BE2C (cell line): ENCODE results near the gene PHACTR4.
"Not testable (repeated sequence)": the region's sequence is repeated elsewhere in the genome, so short reads cannot be mapped to it uniquely, and the experiment has no call there.

Source experiments
- DNase-seq: peaks from one replicate; pipeline ENCODE4 v3.0.0-alpha.2; 2020
- H3K27me3 ChIP-seq: fragments of 250-450 bp; sonication (Bioruptor Pico); 2 replicates; pipeline ENCODE4 v1.5.1; 2020; ENCODE audit warnings: mild to moderate bottlenecking
- H3K36me3 ChIP-seq: fragments of 250-450 bp; sonication (Bioruptor Pico); 2 replicates; pipeline ENCODE4 v1.5.1; 2020; ENCODE audit warnings: mild to moderate bottlenecking
- H3K4me1 ChIP-seq: fragments of 250-450 bp; sonication (Bioruptor Pico); 2 replicates; pipeline ENCODE4 v1.5.1; 2020
- H3K4me3 ChIP-seq: 2 replicates; pipeline ENCODE4 v1.5.1; 2011; ENCODE audit warnings: low read depth, low read length
- H3K9me3 ChIP-seq: fragments of 250-450 bp; sonication (Bioruptor Pico); 2 replicates; pipeline ENCODE4 v1.5.1; 2020
- TF ChIP-seq, protein P1 (sequence below): IDR thresholded peaks from 2 replicates; pipeline ENCODE4 v1.5.1; 2012; ENCODE audit warnings: mild to moderate bottlenecking, low read depth, low read length

Gene PHACTR4

DNA sequence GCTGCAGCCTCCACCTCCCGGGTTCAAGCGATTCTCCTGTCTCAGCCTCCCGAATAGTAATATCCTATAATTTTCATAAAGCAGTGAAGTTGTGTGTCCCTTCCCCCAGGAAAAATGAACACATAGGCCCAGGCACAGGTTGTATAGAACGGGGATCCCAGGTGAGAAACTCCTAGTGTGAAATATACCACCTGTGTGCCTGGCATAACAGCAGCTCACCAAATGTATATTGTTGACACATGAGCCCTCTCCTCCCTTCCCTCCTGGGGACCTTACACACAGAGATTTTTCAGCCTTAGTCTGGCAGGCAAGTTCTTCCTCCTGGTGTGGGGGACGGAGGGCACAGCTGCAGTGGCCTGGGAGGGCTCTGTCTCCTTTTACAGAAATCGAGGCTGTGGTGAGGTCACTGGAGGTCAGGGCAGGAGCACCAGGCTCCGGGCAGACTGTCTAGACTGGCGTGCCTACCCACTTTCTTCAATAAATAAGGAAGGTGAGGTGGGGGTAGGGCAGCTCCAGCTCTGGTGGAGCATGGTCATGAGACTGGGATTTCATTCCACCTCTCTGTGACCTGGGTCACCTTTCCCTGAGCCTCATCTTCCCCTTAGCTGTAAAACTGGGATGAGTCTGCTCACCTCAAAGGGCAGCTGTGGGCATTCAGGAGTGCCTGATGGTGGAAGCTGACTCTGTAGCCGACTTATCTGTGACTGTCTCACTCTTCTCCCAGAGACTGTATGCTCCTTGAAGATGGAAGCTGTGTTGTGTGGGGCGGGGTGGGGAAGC lies 150.6 kb downstream of the PHACTR4 start:
- no peak for DNase-seq
- Histone ChIP-seq H3K27me3 (no peaks in the 10 kb centered on the region), H3K4me1 (no peaks in the 10 kb centered on the region; the same call in none of the 2 replicates), H3K4me3 (no peak overlapping the region), H3K36me3 (peaks cover 14% of the 10 kb centered on the region), H3K9me3 (no peaks in the 10 kb centered on the region)
- TF ChIP-seq, protein P1, sequence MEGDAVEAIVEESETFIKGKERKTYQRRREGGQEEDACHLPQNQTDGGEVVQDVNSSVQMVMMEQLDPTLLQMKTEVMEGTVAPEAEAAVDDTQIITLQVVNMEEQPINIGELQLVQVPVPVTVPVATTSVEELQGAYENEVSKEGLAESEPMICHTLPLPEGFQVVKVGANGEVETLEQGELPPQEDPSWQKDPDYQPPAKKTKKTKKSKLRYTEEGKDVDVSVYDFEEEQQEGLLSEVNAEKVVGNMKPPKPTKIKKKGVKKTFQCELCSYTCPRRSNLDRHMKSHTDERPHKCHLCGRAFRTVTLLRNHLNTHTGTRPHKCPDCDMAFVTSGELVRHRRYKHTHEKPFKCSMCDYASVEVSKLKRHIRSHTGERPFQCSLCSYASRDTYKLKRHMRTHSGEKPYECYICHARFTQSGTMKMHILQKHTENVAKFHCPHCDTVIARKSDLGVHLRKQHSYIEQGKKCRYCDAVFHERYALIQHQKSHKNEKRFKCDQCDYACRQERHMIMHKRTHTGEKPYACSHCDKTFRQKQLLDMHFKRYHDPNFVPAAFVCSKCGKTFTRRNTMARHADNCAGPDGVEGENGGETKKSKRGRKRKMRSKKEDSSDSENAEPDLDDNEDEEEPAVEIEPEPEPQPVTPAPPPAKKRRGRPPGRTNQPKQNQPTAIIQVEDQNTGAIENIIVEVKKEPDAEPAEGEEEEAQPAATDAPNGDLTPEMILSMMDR: no peak

GRCh38 chr1:28520796-28521195 lies 151.3 kb downstream of the PHACTR4 start:
- not testable (repeated sequence) for H3K27me3 ChIP-seq, H3K4me3 ChIP-seq, H3K4me1 ChIP-seq, H3K9me3 ChIP-seq, DNase-seq
- peaks cover 14% of the 10 kb centered on the region for H3K36me3 ChIP-seq

DNA sequence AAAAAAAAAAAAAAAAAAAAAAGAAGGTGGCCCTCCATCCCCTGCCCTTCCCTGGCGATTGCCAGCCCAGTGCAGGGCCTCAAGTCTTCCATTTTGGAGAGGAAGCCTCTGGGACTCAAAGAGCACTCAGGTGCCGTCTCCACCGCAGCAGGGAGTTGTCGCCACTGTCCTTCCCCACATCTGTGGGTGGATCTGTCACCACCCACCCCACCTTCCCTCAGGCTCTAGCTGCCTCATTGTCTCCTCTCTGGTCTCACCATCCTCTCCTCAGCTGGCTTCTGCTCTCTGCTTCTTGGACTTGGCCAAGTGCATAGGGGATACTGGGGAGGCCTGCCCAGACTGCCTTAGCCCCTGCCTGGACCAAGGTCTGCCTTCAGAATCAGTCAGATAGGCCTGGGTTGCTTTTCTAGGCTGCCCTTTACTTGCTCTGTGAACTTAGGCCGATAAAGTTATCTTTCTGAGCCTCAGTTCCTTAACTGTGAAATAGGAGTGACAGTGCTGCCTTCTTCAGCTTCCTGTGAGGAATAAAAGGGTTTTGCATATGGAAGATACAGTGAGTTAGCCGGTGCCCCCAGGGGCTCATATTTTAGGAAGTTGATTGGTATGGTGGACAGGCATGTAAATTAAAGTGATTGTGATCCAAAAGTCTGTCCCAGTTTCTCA lies 152.1 kb downstream of the PHACTR4 start:
- no peak for DNase-seq
- no peaks in the 10 kb centered on the region for H3K9me3 ChIP-seq
- H3K27me3 ChIP-seq: no peaks in the 10 kb centered on the region
- H3K4me3 ChIP-seq: no peak overlapping the region
- TF ChIP-seq, protein P1: no peak
- H3K4me1 ChIP-seq: peaks cover 3% of the 10 kb centered on the region
- H3K36me3 ChIP-seq: peaks cover 14% of the 10 kb centered on the region

GRCh38 chr1:28522537-28522936 lies 153.0 kb downstream of the PHACTR4 start:
- not testable (repeated sequence) for DNase-seq, H3K27me3 ChIP-seq, H3K9me3 ChIP-seq, H3K4me1 ChIP-seq, H3K4me3 ChIP-seq
- peaks cover 14% of the 10 kb centered on the region for H3K36me3 ChIP-seq

DNA sequence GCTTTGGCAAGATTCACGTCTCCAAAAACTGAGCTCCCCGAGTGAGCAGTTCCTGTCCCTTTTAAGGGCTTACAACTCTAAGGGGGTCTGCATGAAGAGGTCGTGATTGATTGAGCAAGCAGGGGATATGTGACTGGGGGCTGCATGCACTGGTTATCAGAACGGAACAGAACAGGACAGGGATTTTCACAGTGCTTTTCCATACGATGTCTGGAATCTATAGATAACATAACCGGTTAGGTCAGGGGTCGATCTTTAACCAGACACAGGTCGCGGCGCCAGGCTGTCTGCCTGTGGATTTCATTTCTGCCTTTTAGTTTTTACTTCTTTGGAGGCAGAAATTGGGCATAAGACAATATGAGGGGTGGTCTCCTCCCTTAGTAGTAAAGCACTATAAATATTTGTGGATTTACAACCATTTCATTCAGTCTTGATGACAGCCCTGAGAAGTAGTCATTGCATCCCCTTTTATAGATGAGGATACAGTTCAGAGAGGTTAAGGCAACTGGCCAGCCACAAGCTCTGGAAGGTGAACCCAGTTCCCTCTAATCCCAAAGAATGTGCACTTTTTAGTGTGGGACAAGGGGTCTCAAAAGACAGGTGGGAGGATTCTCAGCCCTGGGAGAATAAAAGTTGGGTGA lies 155.6 kb downstream of the PHACTR4 start:
- not testable (repeated sequence) for H3K27me3 ChIP-seq, DNase-seq, H3K4me1 ChIP-seq, H3K4me3 ChIP-seq, H3K9me3 ChIP-seq
- H3K36me3 ChIP-seq: peaks cover 22% of the 10 kb centered on the region

DNA sequence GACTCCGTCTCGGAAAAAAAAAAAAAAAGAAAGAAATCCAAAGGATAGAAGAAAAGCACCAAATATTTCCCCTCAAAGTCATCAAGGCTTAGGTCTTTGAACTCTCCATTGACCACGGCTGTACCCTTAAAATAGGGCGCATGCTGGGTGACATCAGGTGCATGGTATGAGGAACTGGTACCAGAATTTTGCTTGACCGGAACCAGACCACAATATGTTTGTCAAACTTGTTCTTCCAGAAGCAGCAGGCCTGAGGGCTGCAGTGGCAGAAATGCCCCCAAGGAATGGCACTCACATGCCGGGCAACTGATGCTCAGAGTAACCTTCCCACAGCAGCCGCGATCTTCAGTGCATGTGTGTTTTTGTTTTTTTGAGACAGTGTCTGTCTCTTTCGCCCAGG lies 157.3 kb downstream of the PHACTR4 start:
- no peaks in the 10 kb centered on the region for H3K9me3 ChIP-seq
- no peak overlapping the region for H3K4me3 ChIP-seq
- TF ChIP-seq, protein P1: no peak
- H3K36me3 ChIP-seq: peaks cover 29% of the 10 kb centered on the region
- no peak for DNase-seq
- H3K4me1 ChIP-seq: peaks cover 3% of the 10 kb centered on the region
- H3K27me3 ChIP-seq: no peaks in the 10 kb centered on the region

DNA sequence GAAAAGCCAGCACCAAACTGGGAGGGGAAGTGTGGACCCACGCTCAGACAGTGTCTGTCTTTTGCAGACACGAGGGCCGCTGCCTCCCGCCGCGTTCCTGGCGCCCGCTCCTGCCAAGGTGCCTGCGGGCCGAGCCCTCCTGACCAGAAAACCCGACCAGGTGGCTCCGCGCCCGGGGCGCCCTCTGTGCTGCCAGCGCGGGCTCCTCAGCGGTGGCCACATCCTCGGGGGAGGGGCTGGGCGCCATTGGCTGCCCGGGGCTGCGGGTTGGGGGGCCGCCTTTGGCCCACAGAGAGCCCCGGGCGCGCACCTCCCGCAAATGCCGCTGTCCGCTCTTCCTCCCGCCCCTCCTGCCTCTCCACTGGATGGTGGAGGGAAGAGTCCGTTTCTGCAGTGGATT lies 160.9 kb downstream of the PHACTR4 start:
- Histone ChIP-seq H3K36me3 (peaks cover 45% of the 10 kb centered on the region), H3K9me3 (no peaks in the 10 kb centered on the region), H3K27me3 (no peaks in the 10 kb centered on the region), H3K4me3 (no peak overlapping the region), H3K4me1 (peaks cover 3% of the 10 kb centered on the region; the same call in 1 of the 2 replicates)
- TF ChIP-seq, protein P1: no peak
- DNase-seq: no peak
